Stimulated activated CD4-positive, alpha-beta T cell treated with anti-CD3 and anti-CD28 coated beads, Interleukin-1b, Interleukin-23, amount 100 ng/mL, for 4 hours (primary cell): ENCODE data around the gene PNPLA3.

Experiments used
- DNase-seq, 2 donors: peaks; one replicate each; pipeline ENCODE4 v3.0.0-alpha.2; 2020; ENCODE audit warnings: low read depth in 2 of 2

Gene PNPLA3

GRCh38 chr22:43923631-43924464, at the start of gene PNPLA3:
Gene PNPLA3 (plus strand): TSS chr22:43923805. CDS start chr22:43923912, 107 bp downstream.
- peak; percentile 64 to 82 for DNase-seq

- DNase-seq = no peak
Measured at GRCh38 chr22:43876866-43877509, 46.6 kb upstream of the PNPLA3 start.

- no peak for DNase-seq
Measured at GRCh38 chr22:43878079-43878795, 45.4 kb upstream of the PNPLA3 start.

GRCh38 chr22:43878831-43879550, 44.6 kb upstream of the PNPLA3 start:
- no peak for DNase-seq

GRCh38 chr22:43879901-43880540, 43.6 kb upstream of the PNPLA3 start:
- no peak for DNase-seq

- DNase-seq = no peak
Measured at GRCh38 chr22:43880541-43880991, 43.0 kb upstream of the PNPLA3 start.

- no peak for DNase-seq
Measured at GRCh38 chr22:43881091-43882061, 42.2 kb upstream of the PNPLA3 start.

- DNase-seq = no peak
Measured at GRCh38 chr22:43882122-43882767, 41.4 kb upstream of the PNPLA3 start.

- DNase-seq = peak in 1 of 2 donors; percentile 23
Measured at GRCh38 chr22:43883012-43883661, 40.5 kb upstream of the PNPLA3 start.

- DNase-seq = no peak
Measured at GRCh38 chr22:43883719-43884415, 39.7 kb upstream of the PNPLA3 start.

GRCh38 chr22:43884600-43885318, 38.8 kb upstream of the PNPLA3 start:
- DNase-seq = peak; percentile 15 to 50

GRCh38 chr22:43885319-43885671, 38.3 kb upstream of the PNPLA3 start:
- DNase-seq = no peak

- no peak for DNase-seq
Measured at GRCh38 chr22:43885786-43886185, 37.8 kb upstream of the PNPLA3 start.

- no peak for DNase-seq
Measured at GRCh38 chr22:43886231-43886630, 37.4 kb upstream of the PNPLA3 start.

- DNase-seq = no peak
Measured at GRCh38 chr22:43887391-43887790, 36.2 kb upstream of the PNPLA3 start.

- no peak for DNase-seq
Measured at GRCh38 chr22:43888740-43889139, 34.9 kb upstream of the PNPLA3 start.

GRCh38 chr22:43889201-43889859, 34.3 kb upstream of the PNPLA3 start:
- DNase-seq = no peak
